ENCODE data around the gene SLC24A3. TPM values are rescaled to one million over a fixed set of nuclear protein-coding genes. Genes with fewer than 3 reads are reported as not detected.

SLC24A3 gene
- total RNA-seq, 1 donor from 2014 or later, result 16.9 TPM

DNA sequence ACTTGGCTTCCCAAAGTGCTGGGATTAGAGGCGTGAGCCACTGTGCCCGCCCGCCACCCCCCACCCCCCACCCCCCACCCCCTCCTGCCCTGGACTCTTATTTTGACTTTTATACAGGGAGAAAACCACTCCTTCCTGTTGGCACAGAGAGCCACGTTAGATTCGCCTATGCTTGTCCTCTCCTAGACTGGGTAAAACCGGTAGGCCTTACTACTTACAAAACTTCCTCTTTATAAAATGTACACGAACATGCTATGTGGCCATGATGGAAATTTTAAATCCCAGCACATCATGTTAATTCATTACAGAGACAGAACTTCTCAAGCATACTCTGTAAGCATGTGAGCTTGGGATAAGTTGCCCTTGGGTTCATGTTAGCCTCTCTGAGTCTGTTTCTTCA, 124.2 kb downstream of the SLC24A3 start:
- DNase-seq (ENCODE audit: low spot score), result no peak

GRCh38 chr20:19338380-19338779, 125.9 kb downstream of the SLC24A3 start:
- DNase-seq (ENCODE audit: low spot score), result no peak

DNA sequence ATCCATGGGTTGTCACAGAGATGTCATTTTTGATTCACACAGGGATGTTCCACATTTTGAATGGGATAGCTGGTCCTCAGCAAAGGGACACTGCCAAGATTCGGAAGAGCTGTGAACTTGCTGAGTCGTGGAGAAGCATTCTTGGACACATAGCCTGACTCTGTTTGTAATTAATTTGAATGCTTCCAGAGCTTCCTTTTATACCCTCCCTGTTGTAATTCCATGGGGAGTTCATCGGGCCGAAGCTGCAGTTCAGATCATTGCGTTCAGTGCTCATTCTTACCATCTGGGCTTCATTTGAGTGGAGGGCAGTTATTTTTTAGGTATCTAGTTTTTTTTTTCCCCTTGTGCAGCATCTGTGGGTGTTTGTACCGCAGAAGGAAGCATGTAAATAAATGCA, 126.5 kb downstream of the SLC24A3 start:
- DNase-seq (ENCODE audit: low spot score), result no peak

DNA sequence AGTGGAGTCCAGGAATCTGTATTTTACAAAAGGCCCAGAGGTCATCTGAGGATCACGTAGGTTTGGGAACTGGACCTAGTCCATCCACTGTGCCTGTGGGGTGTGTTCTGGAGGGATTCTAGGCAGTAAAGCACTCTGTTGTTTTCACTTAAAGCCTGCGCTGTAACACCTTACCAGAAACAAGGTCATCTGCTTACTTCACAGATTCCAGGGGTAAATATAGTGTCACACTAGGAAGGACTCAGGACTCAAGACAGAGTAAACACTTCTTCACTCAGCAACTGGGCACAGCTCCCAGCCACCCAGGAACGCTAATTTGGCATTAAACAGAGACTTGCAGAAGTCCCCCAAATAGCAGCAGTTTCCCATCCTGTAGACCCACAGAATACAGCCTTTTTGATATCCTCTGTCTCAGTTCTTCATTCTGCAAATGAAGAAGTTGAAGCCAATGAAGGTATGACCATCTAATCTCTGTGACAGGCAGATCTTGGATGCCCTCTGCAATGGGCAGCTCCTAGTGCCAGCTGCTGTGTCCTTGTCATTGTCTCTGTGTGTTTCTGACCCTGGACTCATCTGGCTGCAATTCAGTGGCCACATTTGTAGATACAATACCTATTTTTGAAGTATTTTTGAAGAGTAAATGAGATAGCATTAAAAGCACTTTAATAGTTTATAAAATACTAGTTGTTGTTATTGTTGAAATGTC, 129.1 kb downstream of the SLC24A3 start:
- DNase-seq (ENCODE audit: low spot score), result no peak

GRCh38 chr20:19344341-19344740, 131.9 kb downstream of the SLC24A3 start:
- DNase-seq (ENCODE audit: low spot score), result no peak

DNA sequence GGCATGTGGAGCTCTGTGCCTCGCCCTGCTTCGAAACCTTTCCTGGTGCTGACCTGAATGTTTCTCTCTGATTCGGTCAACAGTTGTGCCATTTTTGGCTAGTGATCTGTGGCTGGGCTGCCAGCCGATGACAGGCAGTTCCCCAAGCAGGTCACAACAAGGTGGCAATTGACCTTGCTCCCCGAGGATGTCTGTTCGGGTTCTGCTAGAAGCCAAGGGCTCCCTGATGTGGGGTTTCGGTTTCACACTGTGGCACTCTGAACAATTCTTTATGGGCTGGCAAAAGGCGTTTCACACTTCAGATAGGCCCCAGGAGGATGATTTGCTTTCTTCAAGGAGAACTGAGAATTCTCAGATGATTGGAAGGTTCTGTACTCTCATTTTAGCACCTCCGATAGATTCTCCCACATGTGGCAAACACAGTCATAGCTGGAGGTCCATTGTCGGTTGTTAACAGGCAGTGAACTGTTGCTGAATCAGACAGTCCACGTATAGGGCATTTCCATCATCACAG, 135.6 kb downstream of the SLC24A3 start:
- DNase-seq (ENCODE audit: low spot score), result no peak

DNA sequence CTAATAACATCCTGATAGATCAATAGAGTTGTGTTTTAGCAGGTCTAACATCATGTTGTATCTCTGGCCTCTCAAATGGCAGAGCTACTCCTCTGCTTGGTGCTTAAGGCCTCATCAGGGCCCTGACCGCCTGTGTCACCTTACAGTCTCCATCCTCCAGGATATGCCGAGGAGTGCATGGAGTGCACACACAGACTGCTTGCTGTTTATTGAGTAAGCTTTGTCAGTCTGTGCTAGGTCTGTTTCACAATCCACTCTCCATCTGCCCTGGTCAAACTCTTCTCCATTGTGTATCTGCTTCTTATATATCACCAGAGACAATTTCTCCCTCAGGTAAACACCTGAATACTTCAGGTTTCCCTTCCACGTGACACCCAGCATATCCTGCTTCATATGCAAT, 136.1 kb downstream of the SLC24A3 start:
- no peak for DNase-seq (ENCODE audit: low spot score)

GRCh38 chr20:19349879-19350278, 137.4 kb downstream of the SLC24A3 start:
- no peak for DNase-seq (ENCODE audit: low spot score)

GRCh38 chr20:19351542-19351941, 139.1 kb downstream of the SLC24A3 start:
- no peak for DNase-seq (ENCODE audit: low spot score)

- DNase-seq (ENCODE audit: low spot score), result no peak
These were observed 142.5 kb downstream of the SLC24A3 start for GRCh38 chr20:19354950-19355349.

- no peak for DNase-seq (ENCODE audit: low spot score)
These were observed 149.3 kb downstream of the SLC24A3 start for GRCh38 chr20:19361790-19362189.

GRCh38 chr20:19363476-19363875, 151.0 kb downstream of the SLC24A3 start:
- DNase-seq (ENCODE audit: low spot score), result no peak

- DNase-seq (ENCODE audit: low spot score), result no peak
These were observed 155.1 kb downstream of the SLC24A3 start for GRCh38 chr20:19367591-19367990.

GRCh38 chr20:19368351-19368750, 155.9 kb downstream of the SLC24A3 start:
- DNase-seq (ENCODE audit: low spot score), result no peak

GRCh38 chr20:19370076-19371075, 157.9 kb downstream of the SLC24A3 start:
- no peak for DNase-seq (ENCODE audit: low spot score)

DNA sequence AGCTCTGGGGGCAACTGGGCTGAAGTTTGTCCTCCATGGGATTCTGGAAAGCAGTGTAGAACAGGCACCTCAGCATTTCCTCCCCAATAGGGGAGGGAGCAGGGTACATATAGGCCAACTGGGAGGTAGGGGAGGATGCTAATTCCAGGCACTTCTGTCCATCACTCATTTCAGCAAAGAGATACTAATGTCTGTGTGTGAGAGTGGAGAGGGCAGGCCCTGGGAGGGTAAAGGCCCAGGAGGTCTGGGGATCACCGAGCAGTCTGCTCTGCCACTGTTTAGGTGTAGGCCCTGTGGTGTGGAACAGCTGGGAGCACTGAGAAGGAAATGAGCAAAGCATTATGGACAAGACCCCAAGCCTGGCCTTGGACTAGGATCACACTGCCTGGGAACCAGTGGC, 158.7 kb downstream of the SLC24A3 start:
- no peak for DNase-seq (ENCODE audit: low spot score)

DNA sequence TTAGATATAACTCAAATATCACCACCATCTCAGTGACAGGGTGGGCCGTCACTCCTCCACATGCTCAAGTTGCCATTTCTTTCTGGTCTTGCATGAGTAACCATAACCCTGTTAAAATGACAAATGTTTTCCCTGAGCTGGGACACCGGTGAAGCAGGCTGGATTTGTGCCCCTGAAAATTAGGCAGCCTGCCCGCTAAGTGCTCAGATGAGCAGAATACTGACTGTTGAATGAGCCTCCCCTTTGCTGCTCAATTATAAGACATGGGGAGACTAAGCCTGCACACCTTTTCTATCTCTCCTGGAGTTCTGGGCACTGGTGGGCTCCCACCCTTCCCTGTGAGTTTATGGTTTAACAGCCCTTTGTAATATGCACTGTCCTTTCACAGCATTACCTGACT, 161.8 kb downstream of the SLC24A3 start:
- DNase-seq (ENCODE audit: low spot score), result no peak

DNA sequence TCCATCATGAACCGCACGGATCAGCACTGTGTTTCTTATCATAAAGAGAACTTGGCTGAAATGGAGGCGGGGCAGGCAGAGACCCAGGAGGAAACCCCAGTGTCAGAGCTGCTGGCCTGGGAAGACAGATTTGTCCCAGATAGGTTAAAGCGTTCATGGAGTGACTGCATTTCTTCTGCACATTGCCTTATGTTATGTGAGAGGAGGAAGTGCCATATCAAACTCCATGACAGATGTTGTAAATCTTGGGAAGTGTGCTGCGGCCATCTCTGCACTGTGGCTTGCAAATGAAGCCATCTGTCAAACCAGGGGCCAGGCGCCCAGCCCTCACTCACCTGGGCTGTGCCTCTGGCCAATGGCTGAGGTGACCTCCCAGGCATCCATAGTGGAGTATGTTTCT, 163.0 kb downstream of the SLC24A3 start:
- no peak for DNase-seq (ENCODE audit: low spot score)

- no peak for DNase-seq (ENCODE audit: low spot score)
These were observed 163.4 kb downstream of the SLC24A3 start for GRCh38 chr20:19375801-19376200.

- no peak for DNase-seq (ENCODE audit: low spot score)
These were observed 164.2 kb downstream of the SLC24A3 start for GRCh38 chr20:19376451-19377229.

DNA sequence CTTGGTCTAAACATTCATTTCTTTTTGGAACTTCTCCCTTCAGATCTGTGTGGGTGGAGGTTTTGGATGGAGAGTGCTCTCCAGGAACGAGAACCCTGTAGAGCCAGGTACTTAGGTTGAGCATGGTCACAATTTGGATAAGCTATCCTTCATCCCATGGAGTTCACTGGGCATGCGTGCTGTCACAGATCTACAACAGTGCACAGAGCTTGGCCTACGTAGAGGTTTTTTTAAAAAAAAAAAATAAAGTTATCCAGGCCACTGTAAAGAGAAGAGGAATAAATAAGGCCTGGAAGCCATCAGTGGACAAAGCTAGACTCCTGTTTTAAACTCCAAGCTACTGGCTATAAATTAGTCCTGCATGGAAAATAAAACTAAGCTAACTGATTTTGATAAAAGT, 165.6 kb downstream of the SLC24A3 start:
- no peak for DNase-seq (ENCODE audit: low spot score)

Measured in mesenteric fat pad (tissue), 1 donor.